Fibroblast of mammary gland (primary cell): ENCODE measurements around the gene LRP2.

Experiments used
- DNase-seq: peaks from one replicate; pipeline ENCODE4 v3.0.0-alpha.2; 2010; ENCODE audit warnings: low read depth
- H3K4me3 ChIP-seq: 2 replicates; pipeline ENCODE4 v1.5.1; 2011; ENCODE audit warnings: low read depth, mild to moderate bottlenecking, low read length, moderate library complexity; ENCODE audit not compliant: control insufficient read depth
- TF ChIP-seq, protein P1 (sequence below): conservative IDR thresholded peaks from 2 replicates; pipeline ENCODE4 v1.5.1; 2011; ENCODE audit warnings: low read depth, low read length, inconsistent platforms; ENCODE audit not compliant: control insufficient read depth, insufficient read depth

LRP2 gene

DNA sequence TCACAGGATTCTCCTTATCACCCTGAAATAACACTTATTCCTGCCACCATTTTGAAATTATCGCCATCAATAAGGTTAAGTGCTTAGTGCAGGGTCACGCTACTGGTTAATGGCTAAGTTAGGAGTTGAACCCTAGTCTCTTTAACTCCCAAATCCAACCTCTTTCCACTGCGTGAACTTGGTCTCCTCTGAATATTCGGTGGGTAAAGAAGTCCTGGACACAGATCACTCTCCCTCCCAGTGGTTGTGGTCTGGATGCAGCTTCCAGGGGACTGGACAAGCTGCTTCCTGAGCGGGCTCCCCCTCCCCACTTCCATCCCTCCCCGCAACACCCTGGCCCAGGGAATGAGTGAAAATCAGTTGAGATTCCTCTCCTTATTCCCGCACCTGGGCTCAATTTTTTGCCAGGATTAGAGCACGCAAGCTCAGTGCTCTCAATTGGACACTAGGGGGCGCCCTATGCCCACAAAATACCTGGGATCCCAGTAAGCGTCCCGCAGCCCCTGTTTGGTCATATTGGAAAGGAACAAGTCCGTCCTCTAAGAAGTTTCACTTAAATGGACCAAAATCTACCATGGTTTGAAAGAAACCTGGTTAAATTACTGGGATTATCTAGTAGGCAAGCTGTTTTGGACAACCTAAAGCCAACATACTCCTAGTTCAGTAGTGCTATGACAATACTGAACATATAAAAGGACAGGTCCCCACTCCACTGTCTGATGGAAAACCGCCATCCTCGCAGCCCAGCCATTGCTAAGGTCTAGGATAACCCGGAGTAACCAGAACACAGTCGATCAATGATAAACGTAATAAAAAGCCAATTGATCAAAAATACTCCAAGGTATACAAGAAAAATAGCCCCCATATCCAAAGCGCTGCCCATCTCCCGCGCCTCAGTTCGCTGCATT lies 252.6 kb downstream of the LRP2 start:
- DNase-seq = peak; percentile 73
- no peak overlapping the region for H3K4me3 ChIP-seq
- TF ChIP-seq, protein P1, sequence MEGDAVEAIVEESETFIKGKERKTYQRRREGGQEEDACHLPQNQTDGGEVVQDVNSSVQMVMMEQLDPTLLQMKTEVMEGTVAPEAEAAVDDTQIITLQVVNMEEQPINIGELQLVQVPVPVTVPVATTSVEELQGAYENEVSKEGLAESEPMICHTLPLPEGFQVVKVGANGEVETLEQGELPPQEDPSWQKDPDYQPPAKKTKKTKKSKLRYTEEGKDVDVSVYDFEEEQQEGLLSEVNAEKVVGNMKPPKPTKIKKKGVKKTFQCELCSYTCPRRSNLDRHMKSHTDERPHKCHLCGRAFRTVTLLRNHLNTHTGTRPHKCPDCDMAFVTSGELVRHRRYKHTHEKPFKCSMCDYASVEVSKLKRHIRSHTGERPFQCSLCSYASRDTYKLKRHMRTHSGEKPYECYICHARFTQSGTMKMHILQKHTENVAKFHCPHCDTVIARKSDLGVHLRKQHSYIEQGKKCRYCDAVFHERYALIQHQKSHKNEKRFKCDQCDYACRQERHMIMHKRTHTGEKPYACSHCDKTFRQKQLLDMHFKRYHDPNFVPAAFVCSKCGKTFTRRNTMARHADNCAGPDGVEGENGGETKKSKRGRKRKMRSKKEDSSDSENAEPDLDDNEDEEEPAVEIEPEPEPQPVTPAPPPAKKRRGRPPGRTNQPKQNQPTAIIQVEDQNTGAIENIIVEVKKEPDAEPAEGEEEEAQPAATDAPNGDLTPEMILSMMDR = peak; percentile 83

DNA sequence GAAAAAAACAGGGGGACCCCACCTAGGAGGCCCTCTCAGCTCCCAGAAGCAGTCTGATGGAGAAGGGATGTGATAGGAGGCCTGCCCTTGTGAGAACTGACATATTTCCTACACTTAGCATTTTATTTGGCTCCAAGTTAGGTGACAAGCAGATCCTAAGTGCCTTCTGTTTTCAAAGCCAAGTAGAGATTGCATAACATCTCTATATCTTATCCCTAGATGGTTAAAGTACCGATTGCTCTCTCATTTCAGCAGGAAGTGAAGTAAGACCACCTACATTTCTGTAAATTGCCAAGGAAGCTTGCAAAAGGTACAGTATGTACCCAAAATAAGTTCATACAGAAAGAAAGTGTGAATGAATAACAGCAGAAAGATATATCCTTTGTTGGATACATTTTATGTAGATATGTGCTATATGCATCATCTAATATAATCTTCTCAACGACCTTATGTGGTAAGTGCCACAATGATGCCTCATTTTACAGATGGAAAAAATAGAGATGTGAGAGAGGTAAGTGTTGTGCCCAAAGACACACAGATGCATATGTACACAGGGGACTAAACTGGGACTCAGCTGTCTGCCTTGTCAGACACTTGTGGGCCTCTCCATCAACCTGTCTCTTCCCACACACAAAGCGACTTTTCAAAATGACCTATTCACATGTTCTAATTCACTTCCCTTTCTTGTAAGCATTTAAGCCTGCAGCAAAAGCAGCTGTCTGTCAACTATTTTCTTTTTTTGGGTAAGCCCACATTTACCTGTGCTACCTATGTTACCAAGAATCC lies 254.0 kb downstream of the LRP2 start:
- H3K4me3 ChIP-seq = no peak overlapping the region
- TF ChIP-seq, protein P1 = no peak
- DNase-seq = no peak

DNA sequence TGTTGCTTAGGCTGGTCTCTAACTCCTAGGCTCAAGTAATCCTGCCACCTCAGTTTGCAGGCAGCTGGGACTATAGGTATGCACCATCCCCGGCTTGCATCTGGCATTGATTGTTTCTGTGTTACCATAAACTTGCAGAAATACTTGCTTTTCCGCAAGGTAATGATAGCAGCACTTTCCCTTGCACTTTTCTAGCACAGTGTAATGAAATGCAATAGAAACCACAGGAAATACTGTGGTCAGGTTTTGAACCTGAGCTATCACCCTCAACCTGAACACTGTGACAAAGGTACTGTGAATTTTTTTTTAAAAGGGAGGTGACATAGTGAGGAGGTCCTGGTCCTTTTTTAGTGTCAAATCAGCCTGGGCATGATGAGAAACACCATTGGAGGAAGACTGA lies 254.7 kb downstream of the LRP2 start:
- DNase-seq = no peak
- TF ChIP-seq, protein P1 = no peak
- H3K4me3 ChIP-seq = no peak overlapping the region

DNA sequence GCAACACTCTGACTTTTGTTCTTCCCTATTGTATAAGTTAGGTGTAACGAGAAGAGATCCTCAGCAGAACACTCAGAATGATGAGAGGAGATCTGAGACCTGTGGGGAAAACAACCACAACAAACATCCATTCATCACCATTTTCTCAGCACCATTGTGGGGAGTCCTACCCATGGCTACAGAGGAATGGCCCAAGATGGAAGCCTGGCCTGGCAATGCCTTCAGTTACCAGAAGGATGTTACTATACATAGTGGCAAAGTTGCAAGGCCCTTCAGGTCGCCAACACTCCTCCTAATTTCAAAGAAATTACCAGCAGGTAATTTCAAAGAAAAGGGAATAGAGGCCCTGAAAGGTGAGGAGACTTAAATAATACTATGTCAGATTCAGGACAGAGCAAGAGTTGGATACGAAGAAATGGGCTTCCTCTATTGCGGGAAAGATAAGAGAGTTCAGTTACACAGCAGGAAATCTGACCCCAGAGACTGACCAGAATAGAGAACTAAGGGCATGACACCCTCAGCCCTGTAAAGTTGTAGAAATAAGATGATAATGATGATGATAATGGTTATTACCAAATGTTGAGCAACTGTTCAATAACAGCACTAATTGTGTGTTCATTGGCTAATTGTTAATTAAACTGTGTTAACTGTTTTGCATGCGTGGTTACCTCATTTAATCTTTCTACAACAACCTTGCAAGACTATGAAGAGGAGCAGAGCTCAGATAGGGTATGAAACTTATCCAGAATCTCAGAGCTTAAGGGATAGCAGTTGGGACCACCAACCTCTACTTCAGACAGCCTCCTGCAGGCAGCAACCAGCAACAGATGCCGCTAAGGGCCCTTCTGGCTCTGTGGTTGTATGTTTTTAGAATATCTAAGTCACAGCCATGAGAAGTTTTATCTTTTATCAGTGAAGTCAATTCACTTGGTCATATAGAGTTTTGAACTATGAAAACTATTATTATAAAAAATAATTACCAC lies 255.5 kb downstream of the LRP2 start:
- no peak for DNase-seq
- H3K4me3 ChIP-seq = no peak overlapping the region
- TF ChIP-seq, protein P1 = no peak

DNA sequence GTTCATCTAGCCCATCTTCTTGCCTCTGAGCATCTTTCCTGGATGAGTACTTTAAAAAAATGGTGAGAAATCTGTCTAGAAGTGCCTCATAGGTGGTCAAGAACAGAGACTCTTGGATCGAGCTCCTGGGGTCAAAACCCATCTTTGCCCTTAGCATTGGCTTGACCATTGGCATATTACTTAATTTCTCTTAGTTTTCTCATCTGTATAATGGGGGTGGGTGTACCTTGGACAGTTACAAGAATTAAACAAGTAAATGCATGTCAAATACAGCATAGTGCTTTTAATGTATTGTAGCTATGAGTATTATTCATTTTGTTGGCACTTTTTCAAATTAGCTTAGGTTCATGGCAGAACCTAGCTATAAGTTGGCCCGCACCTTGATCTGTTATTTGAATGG lies 256.2 kb downstream of the LRP2 start:
- no peak for DNase-seq
- H3K4me3 ChIP-seq = no peak overlapping the region
- TF ChIP-seq, protein P1 = no peak

DNA sequence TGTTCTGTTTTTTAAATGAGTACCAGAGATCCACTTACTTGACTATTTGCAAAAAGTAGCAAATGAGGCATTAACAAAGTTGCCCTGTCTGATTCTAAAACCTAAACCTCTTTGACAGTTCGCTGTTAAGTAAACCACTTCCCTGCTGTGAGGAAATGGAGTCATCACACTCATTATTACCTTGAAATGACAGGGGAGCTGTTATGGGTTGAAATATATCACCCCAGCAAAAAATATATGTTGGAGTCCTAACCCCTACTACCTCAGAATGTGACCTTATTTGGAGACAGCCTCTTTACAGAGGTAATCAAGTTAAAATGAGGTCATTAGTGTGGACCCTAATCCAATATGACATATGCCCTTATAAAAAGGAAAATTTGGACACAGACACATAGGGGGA lies 256.9 kb downstream of the LRP2 start:
- DNase-seq = no peak
- TF ChIP-seq, protein P1 = no peak
- H3K4me3 ChIP-seq = no peak overlapping the region
